IPS-NIHi11 (cell line): ENCODE results near the gene ATP5F1D.

Source experiments
- DNase-seq: peaks from one replicate; pipeline ENCODE4 v3.0.0; 2012; ENCODE audit warnings: mixed read lengths, low spot score

Gene ATP5F1D

DNA sequence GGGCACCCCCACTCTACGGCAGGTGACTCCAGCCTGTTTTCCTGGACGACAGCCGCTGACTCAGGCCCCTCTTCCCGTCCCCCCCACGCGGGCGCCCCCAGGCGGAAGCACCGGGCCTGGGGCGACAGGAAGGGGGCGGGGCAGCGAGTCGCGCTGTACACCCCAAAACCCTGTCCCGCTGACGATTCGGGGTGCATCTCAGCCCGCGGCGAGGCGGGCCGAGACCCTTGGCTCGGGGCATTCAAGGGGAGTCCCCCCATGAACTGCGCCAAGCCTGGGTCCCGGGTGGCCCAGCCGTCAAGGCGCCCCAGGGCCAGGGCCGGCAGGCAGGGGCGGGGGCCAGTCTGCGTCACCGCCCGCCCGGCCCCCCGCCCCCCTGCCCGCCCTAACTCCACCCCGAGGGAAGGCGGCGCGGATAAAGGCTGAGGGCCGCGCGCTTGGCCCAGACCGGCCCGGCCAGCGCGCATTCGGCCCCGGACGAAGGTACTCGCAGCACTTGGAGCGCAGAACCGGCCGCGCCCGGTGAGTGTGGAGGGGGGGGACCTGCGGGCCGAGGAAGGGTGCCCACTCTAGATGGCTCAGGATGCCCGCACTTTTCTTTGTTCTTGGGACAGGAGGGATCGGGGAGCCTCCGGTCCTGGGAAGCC, 6.7 kb downstream of the ATP5F1D start, which contains the start of gene MIDN:
Gene MIDN (plus strand): TSS at position 445 of the 647 bp plus-strand sequence. CDS start 1,714 bp downstream, outside the sequence.
- no peak for DNase-seq

DNA sequence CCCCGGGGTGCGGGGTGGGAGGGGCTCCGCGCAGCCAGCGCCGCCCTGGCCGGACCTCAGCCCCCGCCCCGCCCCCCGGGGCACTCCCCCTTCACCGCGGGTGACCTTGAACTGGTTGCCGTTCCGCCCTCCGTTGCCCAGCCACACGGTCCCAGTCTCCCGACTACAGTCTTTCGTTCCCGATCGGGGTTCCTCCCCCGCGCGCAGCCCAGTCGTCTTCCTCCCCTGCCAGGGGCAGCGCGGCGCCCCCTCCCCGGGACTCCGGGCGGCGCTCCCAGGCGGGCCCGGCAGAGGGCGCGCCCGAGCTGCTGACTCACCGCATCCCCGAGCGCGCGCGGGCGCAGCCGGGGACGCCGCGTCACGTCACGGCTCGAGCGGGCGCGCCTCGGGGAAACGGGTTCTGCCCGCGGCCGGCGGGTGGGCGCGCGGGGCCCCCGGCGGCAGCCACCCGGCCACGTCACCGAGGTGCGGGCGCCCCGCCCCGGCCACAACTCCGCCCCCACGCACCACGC, 7.3 kb downstream of the ATP5F1D start:
- DNase-seq = no peak

DNA sequence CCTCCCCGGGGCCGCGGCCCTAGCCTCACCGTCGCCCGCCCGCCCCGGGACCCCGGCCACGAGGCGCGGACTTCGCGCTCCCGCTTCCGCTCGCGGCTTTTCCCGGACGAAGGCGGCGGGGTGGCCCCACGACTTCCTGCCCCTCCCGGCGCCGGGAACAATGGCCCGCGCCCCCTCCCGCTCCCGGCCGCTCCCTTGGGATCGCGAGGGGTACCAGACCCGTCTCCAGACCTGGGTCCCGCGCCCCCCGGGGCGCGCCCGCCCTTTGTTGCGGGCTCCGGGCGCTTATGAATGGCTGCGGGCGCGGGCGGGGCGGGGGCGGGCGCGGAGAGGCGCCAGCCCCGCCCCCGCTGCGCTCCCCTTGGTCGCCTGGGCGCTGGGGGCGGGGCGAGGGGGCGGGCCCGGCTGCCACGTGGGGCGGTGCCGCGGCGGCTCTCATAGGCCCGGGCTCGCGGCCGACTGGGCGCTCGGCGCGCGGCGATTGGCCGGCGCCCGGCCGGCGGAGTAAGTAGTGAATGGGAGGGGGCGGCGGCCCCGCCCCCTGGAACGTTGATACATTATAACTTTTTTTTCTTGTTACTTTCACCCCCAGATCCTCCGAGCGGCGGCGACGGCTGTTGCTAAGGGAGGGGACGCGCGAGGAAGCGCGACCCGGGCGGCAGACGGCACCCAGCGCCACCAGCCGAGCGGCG, 7.9 kb downstream of the ATP5F1D start:
- DNase-seq = peak; percentile 90

DNA sequence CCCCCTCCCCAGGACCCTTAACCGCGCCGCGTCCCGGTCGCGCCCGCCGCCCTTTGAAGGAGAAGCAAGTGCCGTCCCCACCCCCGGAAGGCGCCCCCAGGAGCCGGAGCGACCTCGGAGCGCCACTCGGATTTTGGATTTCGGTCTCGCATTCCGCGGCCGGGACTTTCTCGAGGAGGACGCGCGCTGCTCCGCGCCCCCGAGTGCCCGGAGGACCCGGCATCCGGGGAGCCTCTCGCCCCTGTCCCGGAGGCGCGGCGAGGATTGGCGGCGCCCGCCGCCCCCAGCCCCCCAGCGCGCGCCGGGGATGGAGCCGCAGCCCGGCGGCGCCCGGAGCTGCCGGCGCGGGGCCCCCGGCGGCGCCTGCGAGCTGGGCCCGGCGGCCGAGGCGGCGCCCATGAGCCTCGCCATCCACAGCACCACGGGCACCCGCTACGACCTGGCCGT, 8.5 kb downstream of the ATP5F1D start:
- no peak for DNase-seq

DNA sequence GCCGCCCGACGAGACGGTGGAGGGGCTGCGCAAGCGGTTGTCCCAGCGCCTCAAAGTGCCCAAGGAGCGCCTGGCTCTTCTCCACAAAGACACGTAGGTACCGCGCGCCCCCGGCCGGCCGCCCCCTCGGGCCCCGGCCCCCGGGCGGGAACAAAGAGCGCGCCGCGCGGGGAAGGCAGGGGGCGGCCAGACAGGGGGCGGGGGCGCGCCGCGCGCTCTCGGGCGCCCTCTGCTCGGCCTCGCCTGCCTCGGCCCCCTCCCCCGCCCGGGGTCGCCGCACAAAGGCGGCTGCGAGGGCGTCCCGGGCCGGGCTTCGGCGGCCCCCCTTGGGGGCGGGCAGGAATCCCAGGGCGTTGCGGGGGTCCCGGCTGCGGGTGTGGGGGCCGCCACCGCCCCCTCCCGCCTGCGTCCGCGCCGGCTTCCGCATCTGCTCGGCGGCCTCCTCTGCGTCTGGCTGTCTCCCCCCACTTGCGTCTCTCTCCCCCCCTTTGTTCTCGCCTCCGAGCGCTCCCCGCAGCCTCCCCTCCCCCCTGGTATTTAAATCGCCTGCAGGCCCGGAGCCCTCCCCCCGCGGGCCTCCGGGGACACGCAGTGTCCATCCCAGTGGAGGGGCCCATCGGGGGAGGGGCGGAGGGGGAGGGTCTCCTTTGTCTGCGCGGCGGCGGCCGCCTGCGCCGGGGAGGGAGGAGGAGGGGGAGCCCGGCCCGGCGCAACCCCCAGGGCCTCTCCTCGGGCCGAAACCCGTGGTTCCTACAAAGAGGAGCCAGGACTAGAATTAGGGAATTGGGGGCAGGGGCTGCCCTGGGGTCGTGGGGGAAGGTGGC, 9.1 kb downstream of the ATP5F1D start:
- DNase-seq = peak; percentile 84

DNA sequence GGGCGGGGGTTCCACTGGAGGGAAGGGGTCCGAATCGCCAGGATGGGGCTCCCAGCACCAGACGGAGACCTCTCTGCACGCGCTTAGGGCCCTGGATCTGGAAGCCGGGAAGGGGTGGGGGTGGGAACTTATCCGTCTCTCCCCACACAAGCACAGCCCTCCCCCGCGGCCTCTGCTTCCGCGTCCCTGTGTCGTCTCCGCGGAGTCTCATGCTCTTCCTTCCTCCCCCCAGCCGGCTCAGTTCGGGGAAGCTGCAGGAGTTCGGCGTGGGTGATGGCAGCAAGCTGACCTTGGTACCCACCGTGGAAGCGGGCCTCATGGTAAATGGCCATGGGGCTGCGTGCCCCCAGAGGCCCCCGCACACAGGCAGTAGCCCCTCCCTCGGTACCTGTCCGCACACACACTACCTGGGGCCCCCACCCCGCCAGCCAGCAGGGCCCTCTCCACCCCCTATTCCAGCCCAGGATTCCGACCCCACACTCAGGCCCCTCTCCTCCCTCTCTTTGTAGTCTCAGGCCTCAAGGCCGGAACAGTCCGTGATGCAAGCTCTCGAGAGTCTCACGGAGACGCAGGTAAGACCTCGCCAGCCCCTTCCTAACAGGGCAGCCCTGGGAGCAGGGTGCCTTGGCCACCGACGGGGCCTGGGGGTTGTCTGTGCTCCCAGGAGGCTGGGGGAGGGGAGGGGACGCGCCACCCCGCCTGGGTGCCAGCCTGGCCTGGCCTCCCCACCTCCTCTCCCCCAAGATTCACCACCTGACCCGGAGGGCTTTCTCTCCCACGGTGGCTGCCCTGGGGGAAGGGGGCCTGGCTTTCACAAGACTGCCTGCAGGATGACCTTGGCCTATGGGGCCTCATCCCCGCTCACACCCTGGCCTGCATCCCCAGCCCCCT, 10.0 kb downstream of the ATP5F1D start:
- DNase-seq = no peak

DNA sequence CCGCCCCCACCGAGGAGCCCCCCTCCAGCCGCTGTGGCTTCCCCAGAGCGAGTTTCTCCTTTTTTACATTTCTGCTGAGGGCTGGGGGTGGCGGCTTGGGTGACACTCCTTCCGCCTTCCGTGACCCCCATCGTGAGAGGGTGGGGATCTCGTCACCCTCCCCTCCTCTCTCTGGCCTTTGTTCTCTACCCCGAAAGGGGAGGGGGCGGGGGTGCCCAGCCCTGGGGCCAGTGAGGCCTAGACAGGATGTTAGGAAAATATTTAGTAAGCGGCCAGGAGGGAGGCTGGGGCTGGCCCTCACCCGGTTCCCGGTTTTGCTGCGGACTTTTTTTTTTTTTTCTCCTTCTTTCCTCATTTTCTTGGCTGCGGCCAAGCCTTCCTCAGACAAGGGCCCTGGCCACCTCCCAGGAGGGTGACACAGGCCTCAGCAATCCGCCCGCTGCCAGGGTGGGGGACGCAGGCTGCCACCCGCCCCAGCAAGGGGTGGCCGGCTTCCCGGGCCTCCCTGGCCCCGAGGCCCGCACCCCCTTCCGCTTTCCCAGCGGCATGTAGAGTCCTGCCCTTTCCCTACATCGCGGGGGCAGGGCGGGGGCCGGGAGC, 10.8 kb downstream of the ATP5F1D start:
- DNase-seq = no peak

DNA sequence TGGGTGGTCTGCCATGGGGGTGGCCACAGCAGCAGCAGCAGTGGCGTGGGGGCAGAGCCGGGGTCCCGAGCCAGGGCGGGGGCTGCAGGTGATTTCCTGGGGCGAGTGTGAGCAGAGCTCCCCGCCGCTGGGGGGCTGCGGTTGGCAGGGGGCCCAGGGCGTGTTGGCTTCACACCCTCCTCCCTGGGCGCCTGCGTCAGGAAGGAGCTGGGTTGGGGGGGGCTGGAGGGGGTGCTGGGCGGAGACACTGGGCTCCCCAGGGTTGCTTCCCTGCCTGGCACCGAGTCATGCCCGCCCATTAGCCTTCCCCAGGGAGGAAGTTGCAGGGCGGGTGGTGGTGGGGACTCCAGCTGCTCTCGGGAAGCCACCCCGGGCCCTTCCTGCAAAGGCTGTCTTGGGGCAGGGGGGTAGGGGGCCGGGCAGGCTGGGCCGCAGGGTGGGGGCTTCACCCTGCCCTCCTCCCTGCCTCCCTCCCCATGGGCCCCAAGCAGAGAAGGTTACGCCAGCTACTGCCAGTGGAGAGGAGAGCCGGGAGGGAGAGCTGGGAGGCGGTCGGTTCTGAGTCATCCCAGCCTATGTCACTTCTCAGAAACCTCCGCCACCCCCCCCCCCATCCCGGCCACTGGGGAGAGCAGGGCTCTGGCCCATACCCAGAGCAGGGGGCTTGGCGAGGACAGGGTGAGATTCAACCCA, 11.4 kb downstream of the ATP5F1D start:
- no peak for DNase-seq

DNA sequence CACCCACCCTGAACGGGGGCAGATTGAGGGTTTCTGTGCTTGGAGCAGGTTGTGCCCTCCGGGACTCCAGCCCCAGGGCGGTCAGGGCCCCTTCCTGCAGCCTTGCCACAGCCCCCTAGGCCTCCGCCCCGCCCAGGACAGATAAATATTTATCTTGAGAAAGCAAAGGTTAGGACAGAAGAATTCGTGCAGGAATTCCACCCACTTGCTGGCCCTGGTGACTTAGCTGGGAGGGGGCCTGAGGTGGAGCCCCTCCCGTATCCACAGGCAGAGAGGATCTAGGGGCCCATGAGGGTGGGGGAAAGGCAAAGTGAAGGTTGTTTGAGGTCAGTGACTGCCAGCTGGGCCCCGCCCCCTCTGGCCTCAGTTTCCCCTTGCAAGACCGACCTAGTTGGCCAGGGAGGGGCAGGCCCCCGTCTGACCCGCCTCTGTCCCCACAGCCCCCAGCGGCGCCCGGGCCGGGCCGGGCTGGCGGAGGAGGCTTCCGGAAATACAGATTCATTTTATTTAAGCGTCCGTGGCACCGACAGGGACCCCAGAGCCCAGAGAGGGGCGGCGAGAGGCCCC, 12.0 kb downstream of the ATP5F1D start:
- no peak for DNase-seq

DNA sequence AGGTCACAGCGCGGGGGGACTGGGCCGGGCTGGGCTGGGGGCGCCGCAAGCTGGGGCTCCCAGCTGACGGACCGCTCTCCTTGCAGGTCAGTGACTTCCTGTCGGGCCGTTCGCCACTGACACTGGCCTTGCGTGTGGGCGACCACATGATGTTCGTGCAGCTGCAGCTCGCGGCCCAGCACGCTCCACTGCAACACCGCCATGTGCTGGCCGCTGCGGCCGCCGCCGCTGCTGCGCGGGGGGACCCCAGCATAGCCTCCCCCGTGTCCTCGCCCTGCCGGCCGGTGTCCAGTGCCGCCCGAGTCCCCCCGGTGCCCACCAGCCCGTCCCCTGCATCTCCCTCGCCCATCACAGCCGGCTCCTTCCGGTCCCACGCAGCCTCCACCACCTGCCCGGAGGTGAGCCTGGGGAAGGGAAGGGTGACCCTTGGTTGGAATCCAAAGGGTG, 12.6 kb downstream of the ATP5F1D start:
- DNase-seq = no peak

DNA sequence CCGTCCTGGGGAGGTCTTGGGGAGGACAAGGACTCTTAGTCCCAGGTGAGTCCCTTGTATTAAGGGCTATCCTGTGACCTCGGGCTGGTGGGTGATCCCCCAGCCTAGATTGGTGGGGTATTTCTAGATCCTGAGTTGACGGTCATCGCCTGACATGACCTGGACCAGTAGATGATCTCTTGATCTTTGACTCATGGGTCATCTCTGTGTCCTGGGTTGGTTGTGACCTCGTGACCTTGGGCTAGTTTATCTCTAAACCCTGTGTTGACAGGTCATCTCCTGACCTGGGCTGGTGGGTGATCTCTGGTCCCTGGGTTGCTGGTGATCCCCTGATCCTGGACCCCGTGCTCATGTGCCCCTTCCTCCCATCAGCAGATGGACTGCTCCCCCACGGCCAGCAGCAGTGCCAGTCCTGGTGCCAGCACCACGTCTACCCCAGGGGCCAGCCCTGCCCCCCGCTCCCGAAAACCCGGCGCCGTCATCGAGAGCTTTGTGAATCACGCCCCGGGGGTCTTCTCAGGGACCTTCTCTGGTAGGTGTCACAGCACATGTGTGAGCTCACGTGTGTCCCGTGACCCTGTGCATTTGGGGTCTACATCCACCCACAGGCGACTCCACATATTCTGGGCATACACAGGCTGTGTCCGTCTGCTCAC, 13.1 kb downstream of the ATP5F1D start:
- no peak for DNase-seq

DNA sequence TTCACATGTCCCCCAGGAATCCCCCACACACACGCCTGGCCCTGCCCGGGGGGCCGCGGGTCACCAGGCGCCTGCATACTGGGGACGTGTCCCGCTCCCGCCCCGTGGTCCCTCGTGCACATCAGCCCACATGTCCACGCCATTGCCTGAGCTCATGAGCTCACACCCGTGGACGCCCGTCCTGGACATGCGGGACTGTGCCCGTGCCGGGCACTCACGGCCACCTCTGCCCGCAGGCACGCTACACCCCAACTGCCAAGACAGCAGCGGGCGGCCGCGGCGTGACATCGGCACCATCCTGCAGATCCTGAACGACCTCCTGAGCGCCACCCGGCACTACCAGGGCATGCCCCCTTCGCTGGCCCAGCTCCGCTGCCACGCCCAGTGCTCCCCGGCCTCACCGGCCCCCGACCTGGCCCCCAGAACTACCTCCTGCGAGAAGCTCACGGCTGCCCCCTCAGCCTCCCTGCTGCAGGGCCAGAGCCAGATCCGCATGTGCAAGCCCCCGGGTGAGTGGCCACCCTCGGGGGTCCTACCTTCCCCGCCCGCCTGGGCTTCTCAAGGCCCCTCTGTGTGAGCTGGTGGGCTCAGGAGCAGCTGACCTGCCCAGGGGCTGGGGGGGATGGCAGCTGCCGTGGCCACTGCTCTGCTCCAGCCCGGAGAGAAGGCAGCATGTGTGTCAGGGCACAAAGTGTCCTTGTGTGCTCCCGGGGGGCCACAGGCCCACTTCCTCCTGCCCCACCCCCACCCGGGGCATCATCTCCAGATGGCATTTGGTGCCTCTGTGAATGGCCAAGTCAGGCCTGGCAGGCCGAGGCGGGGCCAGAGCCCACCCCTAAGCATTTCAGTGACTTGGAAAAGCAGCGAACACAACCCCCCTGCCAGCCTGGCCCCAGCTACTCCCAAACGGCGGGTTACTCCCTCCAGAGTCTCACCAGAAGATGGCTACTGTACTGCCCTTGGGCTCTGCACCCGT, 13.9 kb downstream of the ATP5F1D start:
- no peak for DNase-seq

DNA sequence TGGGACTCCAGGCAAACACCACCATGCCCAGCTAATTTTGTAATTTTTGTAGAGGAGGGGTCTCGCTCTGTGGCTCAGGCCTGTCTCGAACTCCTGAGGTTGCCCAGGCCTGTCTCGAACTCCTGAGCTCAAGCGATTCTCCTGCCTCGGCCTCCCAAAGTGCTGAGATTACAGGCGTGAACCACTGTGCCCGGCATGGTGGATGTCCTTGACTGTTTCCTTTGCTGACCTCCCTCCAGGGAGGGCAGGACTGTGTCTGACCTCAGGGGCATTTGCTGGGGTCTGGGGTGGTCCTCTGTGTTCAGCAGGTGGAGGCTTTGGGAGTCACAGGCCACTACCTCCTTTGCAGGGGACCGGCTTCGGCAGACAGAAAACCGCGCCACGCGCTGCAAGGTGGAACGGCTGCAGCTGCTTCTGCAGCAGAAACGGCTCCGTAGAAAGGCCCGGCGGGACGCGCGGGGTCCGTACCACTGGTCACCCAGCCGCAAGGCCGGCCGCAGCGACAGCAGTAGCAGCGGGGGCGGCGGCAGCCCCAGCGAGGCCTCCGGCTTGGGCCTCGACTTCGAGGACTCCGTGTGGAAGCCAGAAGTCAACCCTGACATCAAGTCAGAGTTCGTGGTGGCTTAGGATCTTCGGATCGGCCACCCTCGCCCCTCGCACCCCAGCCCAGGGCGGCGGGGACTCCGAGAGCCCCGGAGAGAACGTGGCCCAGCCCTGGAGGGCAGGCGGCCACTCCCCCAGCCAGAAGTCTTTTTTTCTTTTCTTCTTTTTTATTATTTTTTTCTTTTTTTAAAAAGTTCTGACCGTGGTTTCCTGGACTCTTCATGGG, 15.3 kb downstream of the ATP5F1D start:
- no peak for DNase-seq

DNA sequence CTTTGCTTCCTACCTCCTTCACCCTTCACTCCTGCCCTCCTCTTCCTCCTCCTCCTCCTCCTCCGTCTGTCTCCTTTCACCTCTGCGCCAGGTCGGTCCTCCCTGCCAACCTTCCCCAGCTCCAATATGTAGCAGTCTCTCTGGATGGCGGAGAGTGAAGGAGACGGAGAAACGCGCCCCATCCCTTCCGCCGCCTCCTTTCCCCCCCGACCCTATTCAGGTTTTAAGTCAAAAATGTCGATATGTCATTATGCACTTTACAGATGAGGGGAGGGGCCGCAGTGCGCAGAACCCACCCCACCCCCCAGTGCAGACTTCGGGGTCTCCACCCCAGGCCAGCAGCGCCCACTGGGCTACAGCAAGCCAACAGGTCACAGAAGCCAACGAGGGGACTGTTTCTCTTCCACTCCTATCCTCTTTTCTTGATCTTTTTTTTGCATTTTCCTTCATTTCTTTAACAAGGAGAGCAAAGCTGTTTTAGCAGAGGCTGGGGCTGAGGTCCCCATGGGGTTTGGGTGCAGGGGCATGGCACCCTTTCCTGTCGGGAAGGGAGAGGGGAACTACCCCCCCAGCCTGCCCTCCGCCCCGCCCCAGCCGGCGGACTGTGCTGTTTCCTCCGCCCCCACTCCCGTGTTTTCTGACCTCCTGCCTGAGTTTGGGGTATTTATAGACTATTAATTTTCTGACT, 16.1 kb downstream of the ATP5F1D start:
- no peak for DNase-seq

DNA sequence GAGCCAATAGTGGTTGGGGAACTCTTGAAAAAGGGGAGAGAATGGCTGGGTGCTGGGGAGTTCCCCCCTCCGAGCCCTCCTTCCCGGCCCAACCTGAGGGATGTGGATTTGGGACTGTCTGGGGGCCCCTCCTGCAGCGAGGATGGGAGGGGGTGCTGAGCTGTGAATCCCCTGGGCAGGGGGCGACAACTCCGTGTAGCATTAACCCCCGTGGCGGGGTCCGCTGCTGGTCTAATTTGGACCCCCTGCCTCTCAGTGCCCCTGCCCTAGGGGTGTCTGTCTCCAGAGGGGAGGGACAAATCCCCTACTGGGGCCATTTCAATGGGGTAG, 16.6 kb downstream of the ATP5F1D start:
- DNase-seq = no peak

DNA sequence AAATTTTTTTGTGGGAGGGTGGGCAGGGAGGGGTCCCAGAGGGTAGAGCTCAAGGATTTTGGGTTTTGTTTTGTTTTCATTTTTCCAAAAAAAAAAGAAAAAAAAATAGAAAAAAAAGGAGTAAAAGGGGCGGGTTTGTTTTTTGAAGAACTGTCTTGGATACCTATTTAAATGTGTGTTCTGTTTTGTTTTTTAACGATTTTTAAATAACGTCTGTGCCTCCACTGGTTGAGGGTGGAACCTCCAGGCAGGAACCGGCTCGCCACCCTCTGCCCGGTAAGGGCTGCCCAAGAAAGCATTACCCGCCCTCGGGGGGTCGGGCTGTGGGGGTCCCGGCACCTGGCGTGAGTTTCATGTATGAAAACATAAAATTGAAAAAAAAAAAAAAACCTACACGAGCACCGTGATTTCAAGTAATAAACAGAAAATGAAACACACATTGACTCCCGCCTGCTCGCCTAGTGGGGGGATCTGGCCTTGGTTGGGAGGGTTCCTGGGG, 17.2 kb downstream of the ATP5F1D start:
- DNase-seq = no peak
